GM23338 (cell line): ENCODE measurements around the gene PRLHR. TPM values are rescaled to one million over a fixed set of nuclear protein-coding genes. Genes with fewer than 3 reads are reported as not detected.

Source experiments
- ATAC-seq: fragments of 200-7000 bp; cut with Tn5 transposase; 3 replicates; pipeline ENCODE4 v1.9.1; 2020
- DNase-seq: peaks from one replicate; pipeline ENCODE4 v3.0.0-alpha.2; 2015; ENCODE audit warnings: low spot score
- H2AFZ ChIP-seq: fragments of 200-600 bp; sonication (generic); 2 replicates; pipeline ENCODE4 v1.8.0; 2016; ENCODE audit warnings: antibody characterized with exemption, mild to moderate bottlenecking, moderate library complexity
- H3F3A ChIP-seq: fragments of 200-600 bp; sonication (generic); replicated peaks from 2 replicates; pipeline ENCODE4 v1.8.0; 2017; ENCODE audit warnings: antibody characterized with exemption, mixed run types, low read depth
- H3K27ac ChIP-seq: fragments of 200-600 bp; sonication (generic); 2 replicates; pipeline ENCODE4 v1.6.1; 2016; ENCODE audit warnings: low read depth
- H3K27me3 ChIP-seq: fragments of 200-600 bp; sonication (generic); 2 replicates; pipeline ENCODE4 v1.8.0; 2016; ENCODE audit warnings: mild to moderate bottlenecking, mixed run types, moderate library complexity; ENCODE audit not compliant: insufficient read depth
- H3K36me3 ChIP-seq: fragments of 200-600 bp; sonication (generic); 2 replicates; pipeline ENCODE4 v1.8.0; 2016; ENCODE audit warnings: mild to moderate bottlenecking; ENCODE audit not compliant: insufficient read depth
- H3K4me1 ChIP-seq: fragments of 200-600 bp; sonication (generic); 2 replicates; pipeline ENCODE4 v1.8.0; 2016; ENCODE audit warnings: mild to moderate bottlenecking, moderate library complexity; ENCODE audit not compliant: insufficient read depth
- H3K4me2 ChIP-seq: fragments of 200-600 bp; sonication (generic); 2 replicates; pipeline ENCODE4 v1.7.1; 2017; ENCODE audit warnings: mixed run types
- H3K4me3 ChIP-seq: fragments of 200-600 bp; sonication (generic); 2 replicates; pipeline ENCODE4 v1.6.1; 2016; ENCODE audit warnings: mixed run types
- H3K79me2 ChIP-seq: fragments of 200-600 bp; sonication (generic); replicated peaks from 2 replicates; pipeline ENCODE4 v1.8.0; 2017; ENCODE audit warnings: mild to moderate bottlenecking; ENCODE audit not compliant: insufficient read depth
- H3K9me2 ChIP-seq: fragments of 200-600 bp; sonication (generic); 2 replicates; pipeline ENCODE4 v1.8.0; 2017; ENCODE audit not compliant: insufficient read depth
- H4K20me1 ChIP-seq: fragments of 200-600 bp; sonication (generic); replicated peaks from 2 replicates; pipeline ENCODE4 v1.8.0; 2017; ENCODE audit warnings: mild to moderate bottlenecking; ENCODE audit not compliant: insufficient read depth
- H3K27ac Mint-ChIP-seq: 2 replicates; pipeline ENCODE4 v1.8.0; 2020; ENCODE audit warnings: inconsistent platforms, mild to moderate bottlenecking, moderate library complexity, mixed read lengths
- H3K27me3 Mint-ChIP-seq: 3 replicates; pipeline ENCODE4 v1.8.0; 2022; ENCODE audit warnings: low read depth, mild to moderate bottlenecking, moderate library complexity, mixed read lengths, inconsistent platforms; ENCODE audit not compliant: insufficient read depth, poor library complexity
- H3K36me3 Mint-ChIP-seq: 3 replicates; pipeline ENCODE4 v1.8.0; 2021; ENCODE audit warnings: low read depth, mild to moderate bottlenecking, inconsistent platforms, moderate library complexity, mixed read lengths
- H3K4me1 Mint-ChIP-seq: 3 replicates; pipeline ENCODE4 v1.8.0; 2020; ENCODE audit warnings: mild to moderate bottlenecking, inconsistent platforms, mixed read lengths
- H3K4me3 Mint-ChIP-seq: 3 replicates; pipeline ENCODE4 v1.8.0; 2021; ENCODE audit warnings: moderate library complexity, mild to moderate bottlenecking, inconsistent platforms, mixed read lengths
- H3K9me3 Mint-ChIP-seq: 3 replicates; pipeline ENCODE4 v1.8.0; 2020; ENCODE audit warnings: moderate library complexity, mild to moderate bottlenecking, inconsistent platforms, mixed read lengths
- CREB1 ChIP-seq: fragments of 250-450 bp; sonication (Bioruptor Pico); IDR thresholded peaks from 2 replicates; pipeline ENCODE4 v1.5.0; 2020; ENCODE audit warnings: low read depth, mild to moderate bottlenecking, moderate library complexity
- NANOG ChIP-seq: IDR thresholded peaks from 2 replicates; pipeline ENCODE4 v1.6.1; 2016; ENCODE audit warnings: antibody characterized with exemption, borderline replicate concordance
- STAT1 ChIP-seq: IDR thresholded peaks from one replicate; pipeline ENCODE4 v1.6.1; 2016; ENCODE audit warnings: antibody characterized with exemption; ENCODE audit not compliant: unreplicated experiment
- ZNF114 ChIP-seq: fragments of 250-450 bp; sonication (Bioruptor Pico); IDR thresholded peaks from 2 replicates; pipeline ENCODE4 v1.5.0; 2020; ENCODE audit warnings: mild to moderate bottlenecking, moderate library complexity
- ZNF331 ChIP-seq: fragments of 250-450 bp; sonication (Bioruptor Pico); IDR thresholded peaks from 2 replicates; pipeline ENCODE4 v1.5.0; 2020; ENCODE audit warnings: low read depth, mild to moderate bottlenecking, moderate library complexity
- polyA plus RNA-seq: library from polyadenylated mRNA; unstranded; fragments of >200 nt; fragmentation: Nextera tagmentation; extraction: Ambion mirVana; gene quantifications from 2 replicates; pipeline ENCODE4 v1.2.1, GENCODE V29; 2016
- total RNA-seq: library from RNA; depleted of rRNA; stranded (reverse); fragments of >200 nt; shearing (Covaris generic); gene quantifications from 2 replicates; pipeline ENCODE4 v1.2.3, GENCODE V29; 2014
- TF ChIP-seq, protein P1 (sequence below), 2 experiments: fragments of 200-600 bp in 1 of 2; sonication (generic) in 1 of 2; conservative IDR thresholded peaks; 2 replicates each; pipeline versions ENCODE4 v1.5.1 to v1.6.1; 2016 to 2017; ENCODE audit warnings: antibody characterized with exemption in 2 of 2, low read depth in 2 of 2, mild to moderate bottlenecking in 2 of 2, moderate library complexity in 1 of 2
- TF ChIP-seq, protein P2 (sequence below): IDR thresholded peaks from 2 replicates; pipeline ENCODE4 v1.6.1; 2016; ENCODE audit warnings: antibody characterized with exemption
- TF ChIP-seq, protein P3 (sequence below): IDR thresholded peaks from one replicate; pipeline ENCODE4 v1.6.1; 2018; ENCODE audit warnings: antibody characterized with exemption; ENCODE audit not compliant: unreplicated experiment

The PRLHR gene
- total and polyA plus RNA-seq, 2 experiments from 2014 or later = 0.24 TPM; not detected in 1

DNA sequence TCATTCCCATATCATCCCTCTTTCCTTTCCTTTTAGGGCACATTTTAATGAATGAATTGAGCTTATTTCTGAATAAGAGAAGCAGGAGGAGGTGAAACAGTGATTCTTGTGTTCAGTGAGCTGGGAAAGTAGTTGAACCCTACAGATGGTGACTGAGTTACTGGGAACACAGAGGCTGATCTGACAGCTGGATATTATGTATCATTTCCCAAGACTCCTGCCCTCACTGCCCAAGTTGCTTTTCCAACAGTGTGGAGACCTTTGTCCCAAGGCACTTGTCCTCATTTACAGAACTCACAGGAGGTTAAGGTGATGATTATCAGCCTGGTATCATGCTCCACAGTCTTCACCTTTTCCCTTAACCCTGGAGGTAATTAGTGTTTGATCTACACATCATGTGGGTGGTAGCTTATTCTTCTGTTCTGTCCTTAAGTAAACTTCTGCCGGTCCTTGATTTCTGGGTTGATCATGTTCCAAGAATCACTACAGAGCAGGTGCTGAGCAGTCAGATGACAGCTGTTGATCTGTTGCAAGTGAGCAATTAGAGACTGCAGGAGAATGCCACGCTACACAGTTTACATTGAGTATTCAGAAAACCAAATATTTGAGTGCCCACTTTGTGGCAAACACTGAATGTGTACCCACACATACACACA lies 2.6 kb downstream of the PRLHR start:
- no peaks in the 10 kb centered on the region for H3K79me2 ChIP-seq
- peaks cover 17% of the 10 kb centered on the region for H3K4me1 Mint-ChIP-seq
- no peaks in the 10 kb centered on the region for H3K36me3 ChIP-seq
- no peak for DNase-seq
- no peaks in the 10 kb centered on the region for H3K9me2 ChIP-seq
- no peaks in the 10 kb centered on the region; the same call in 1 of the 2 replicates for H4K20me1 ChIP-seq
- H3K27ac ChIP-seq = no peak overlapping the region
- peaks cover 36% of the 10 kb centered on the region for H3K27me3 ChIP-seq
- H3K4me1 ChIP-seq = peaks cover 5% of the 10 kb centered on the region; the same call in 1 of the 2 replicates
- no peak overlapping the region for H3K27ac Mint-ChIP-seq
- peaks cover 4% of the 10 kb centered on the region; the same call in 1 of the 3 replicates for H3K9me3 Mint-ChIP-seq
- peaks cover 38% of the 10 kb centered on the region for H3K27me3 Mint-ChIP-seq
- H3K4me3 Mint-ChIP-seq = no peak overlapping the region
- ATAC-seq = no peak
- no peaks in the 10 kb centered on the region; the same call in 2 of the 3 replicates for H3K36me3 Mint-ChIP-seq
- H3F3A ChIP-seq = 0 out of 2 replicates have a peak, but pooled peaks cover 3% of the 10 kb centered on the region
- no peak overlapping the region for H2AFZ ChIP-seq
- no peak for TF ChIP-seq ZNF331
- TF ChIP-seq, protein P1, sequence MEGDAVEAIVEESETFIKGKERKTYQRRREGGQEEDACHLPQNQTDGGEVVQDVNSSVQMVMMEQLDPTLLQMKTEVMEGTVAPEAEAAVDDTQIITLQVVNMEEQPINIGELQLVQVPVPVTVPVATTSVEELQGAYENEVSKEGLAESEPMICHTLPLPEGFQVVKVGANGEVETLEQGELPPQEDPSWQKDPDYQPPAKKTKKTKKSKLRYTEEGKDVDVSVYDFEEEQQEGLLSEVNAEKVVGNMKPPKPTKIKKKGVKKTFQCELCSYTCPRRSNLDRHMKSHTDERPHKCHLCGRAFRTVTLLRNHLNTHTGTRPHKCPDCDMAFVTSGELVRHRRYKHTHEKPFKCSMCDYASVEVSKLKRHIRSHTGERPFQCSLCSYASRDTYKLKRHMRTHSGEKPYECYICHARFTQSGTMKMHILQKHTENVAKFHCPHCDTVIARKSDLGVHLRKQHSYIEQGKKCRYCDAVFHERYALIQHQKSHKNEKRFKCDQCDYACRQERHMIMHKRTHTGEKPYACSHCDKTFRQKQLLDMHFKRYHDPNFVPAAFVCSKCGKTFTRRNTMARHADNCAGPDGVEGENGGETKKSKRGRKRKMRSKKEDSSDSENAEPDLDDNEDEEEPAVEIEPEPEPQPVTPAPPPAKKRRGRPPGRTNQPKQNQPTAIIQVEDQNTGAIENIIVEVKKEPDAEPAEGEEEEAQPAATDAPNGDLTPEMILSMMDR (conservative IDR thresholded peaks at IDR 0.05; ENCODE audit: low read depth in 2 of 2) = no peak
- TF ChIP-seq, protein P2, sequence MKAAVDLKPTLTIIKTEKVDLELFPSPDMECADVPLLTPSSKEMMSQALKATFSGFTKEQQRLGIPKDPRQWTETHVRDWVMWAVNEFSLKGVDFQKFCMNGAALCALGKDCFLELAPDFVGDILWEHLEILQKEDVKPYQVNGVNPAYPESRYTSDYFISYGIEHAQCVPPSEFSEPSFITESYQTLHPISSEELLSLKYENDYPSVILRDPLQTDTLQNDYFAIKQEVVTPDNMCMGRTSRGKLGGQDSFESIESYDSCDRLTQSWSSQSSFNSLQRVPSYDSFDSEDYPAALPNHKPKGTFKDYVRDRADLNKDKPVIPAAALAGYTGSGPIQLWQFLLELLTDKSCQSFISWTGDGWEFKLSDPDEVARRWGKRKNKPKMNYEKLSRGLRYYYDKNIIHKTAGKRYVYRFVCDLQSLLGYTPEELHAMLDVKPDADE = no peak
- no peak for TF ChIP-seq ZNF114 (CRISPR knock-in tag)
- TF ChIP-seq NANOG = no peak
- no peak overlapping the region for H3K4me3 ChIP-seq
- no peak overlapping the region for H3K4me2 ChIP-seq

DNA sequence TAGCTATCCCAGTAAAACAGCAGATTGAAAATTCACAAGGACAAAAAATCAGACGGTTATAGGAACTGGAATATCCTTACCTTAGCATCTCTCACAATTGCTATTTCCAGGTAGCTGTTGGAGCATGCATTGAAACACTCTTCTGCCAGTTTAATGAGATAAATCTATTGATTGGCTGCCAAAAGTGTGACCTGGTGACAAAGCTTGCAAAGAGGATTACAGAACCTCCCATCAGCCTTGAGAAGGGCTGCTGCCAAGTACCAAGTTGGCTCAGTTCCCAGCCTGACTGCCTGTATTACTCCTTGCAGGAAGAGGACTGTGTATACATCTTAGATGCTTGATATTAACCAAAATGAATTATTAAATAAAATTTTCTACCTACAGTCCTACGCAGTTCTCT lies 5.1 kb downstream of the PRLHR start:
- Histone ChIP-seq H3K4me3 (no peak overlapping the region), H3K27me3 (peaks cover 29% of the 10 kb centered on the region), H4K20me1 (no peaks in the 10 kb centered on the region; the same call in 1 of the 2 replicates), H2AFZ (no peak overlapping the region), H3K79me2 (no peaks in the 10 kb centered on the region), H3K4me1 (no peaks in the 10 kb centered on the region; the same call in 1 of the 2 replicates), H3K4me2 (no peak overlapping the region), H3K9me2 (no peaks in the 10 kb centered on the region), H3F3A (0 out of 2 replicates have a peak, but pooled peaks cover 1% of the 10 kb centered on the region), H3K36me3 (no peaks in the 10 kb centered on the region), H3K27ac (no peak overlapping the region)
- peaks cover 34% of the 10 kb centered on the region for H3K27me3 Mint-ChIP-seq
- H3K4me3 Mint-ChIP-seq = no peak overlapping the region
- DNase-seq = no peak
- ATAC-seq = no peak
- H3K9me3 Mint-ChIP-seq = peaks cover 3% of the 10 kb centered on the region; the same call in 1 of the 3 replicates
- H3K36me3 Mint-ChIP-seq = no peaks in the 10 kb centered on the region; the same call in 2 of the 3 replicates
- peaks cover 7% of the 10 kb centered on the region for H3K4me1 Mint-ChIP-seq
- no peak overlapping the region for H3K27ac Mint-ChIP-seq
- no peak for TF ChIP-seq ZNF114 (CRISPR knock-in tag)
- TF ChIP-seq, protein P3, sequence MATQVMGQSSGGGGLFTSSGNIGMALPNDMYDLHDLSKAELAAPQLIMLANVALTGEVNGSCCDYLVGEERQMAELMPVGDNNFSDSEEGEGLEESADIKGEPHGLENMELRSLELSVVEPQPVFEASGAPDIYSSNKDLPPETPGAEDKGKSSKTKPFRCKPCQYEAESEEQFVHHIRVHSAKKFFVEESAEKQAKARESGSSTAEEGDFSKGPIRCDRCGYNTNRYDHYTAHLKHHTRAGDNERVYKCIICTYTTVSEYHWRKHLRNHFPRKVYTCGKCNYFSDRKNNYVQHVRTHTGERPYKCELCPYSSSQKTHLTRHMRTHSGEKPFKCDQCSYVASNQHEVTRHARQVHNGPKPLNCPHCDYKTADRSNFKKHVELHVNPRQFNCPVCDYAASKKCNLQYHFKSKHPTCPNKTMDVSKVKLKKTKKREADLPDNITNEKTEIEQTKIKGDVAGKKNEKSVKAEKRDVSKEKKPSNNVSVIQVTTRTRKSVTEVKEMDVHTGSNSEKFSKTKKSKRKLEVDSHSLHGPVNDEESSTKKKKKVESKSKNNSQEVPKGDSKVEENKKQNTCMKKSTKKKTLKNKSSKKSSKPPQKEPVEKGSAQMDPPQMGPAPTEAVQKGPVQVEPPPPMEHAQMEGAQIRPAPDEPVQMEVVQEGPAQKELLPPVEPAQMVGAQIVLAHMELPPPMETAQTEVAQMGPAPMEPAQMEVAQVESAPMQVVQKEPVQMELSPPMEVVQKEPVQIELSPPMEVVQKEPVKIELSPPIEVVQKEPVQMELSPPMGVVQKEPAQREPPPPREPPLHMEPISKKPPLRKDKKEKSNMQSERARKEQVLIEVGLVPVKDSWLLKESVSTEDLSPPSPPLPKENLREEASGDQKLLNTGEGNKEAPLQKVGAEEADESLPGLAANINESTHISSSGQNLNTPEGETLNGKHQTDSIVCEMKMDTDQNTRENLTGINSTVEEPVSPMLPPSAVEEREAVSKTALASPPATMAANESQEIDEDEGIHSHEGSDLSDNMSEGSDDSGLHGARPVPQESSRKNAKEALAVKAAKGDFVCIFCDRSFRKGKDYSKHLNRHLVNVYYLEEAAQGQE = no peak
- no peak for TF ChIP-seq ZNF331
- no peak for TF ChIP-seq STAT1
- TF ChIP-seq, protein P2 = no peak
- TF ChIP-seq CREB1 = no peak
- no peak for TF ChIP-seq NANOG
